H4 (cell line): ENCODE measurements around the gene TOM1. TPM values are rescaled to one million over a fixed set of nuclear protein-coding genes. Genes with fewer than 3 reads are reported as not detected.

Experiments
- DNase-seq: peaks from one replicate; pipeline ENCODE4 v3.0.0-alpha.2; 2015; ENCODE audit warnings: low spot score
- total RNA-seq: library from RNA; depleted of rRNA; stranded (reverse); fragments of >200 nt; shearing (Covaris generic); gene quantifications from 2 replicates; pipeline ENCODE4 v1.2.3, GENCODE V29; 2014

Gene TOM1
- total RNA-seq, 1 experiment from 2014 or later = 29.8 TPM

DNA sequence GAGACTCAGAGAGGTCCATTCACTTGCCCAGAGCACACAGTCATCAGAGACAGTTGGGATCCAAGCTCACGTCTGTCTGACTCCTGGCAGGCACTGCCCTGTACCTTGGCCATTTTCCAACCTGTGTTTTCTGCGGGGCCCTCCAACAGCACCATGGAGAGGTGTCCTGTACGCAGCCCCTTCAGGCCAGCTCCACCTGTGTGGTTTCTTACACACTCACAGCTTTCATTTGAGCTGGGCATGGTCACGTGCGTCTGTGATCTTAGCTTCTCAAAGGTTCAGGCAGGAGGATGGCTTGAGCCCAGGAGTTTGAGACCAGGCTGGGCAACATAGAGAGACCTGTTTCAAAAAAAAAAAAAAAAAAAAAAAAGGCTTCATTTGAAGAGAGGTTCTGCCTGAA lies 24.4 kb downstream of the TOM1 start:
- no peak for DNase-seq

- no peak for DNase-seq
These were observed 25.1 kb downstream of the TOM1 start for GRCh38 chr22:35324762-35325161.

DNA sequence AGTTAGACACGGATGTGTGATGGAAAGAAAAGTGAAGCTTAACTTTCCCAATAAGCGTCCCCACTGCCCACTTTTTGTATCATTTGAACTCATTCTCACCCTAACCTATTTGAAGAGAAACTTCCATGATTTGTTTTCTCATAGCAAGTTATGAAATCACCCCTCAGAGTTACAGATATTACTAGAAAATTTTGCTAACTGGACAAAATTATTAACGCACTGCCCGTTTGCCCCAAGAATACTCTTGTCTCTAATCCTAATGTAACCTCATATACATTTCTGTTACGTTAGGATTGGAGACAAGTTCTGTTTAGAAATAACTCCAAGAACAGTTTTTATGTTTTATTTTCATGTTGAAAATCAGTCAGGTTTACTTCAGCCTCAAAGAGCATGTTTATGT lies 25.5 kb downstream of the TOM1 start:
- DNase-seq = no peak

GRCh38 chr22:35326854-35327562 lies 27.3 kb downstream of the TOM1 start:
- DNase-seq = no peak

DNA sequence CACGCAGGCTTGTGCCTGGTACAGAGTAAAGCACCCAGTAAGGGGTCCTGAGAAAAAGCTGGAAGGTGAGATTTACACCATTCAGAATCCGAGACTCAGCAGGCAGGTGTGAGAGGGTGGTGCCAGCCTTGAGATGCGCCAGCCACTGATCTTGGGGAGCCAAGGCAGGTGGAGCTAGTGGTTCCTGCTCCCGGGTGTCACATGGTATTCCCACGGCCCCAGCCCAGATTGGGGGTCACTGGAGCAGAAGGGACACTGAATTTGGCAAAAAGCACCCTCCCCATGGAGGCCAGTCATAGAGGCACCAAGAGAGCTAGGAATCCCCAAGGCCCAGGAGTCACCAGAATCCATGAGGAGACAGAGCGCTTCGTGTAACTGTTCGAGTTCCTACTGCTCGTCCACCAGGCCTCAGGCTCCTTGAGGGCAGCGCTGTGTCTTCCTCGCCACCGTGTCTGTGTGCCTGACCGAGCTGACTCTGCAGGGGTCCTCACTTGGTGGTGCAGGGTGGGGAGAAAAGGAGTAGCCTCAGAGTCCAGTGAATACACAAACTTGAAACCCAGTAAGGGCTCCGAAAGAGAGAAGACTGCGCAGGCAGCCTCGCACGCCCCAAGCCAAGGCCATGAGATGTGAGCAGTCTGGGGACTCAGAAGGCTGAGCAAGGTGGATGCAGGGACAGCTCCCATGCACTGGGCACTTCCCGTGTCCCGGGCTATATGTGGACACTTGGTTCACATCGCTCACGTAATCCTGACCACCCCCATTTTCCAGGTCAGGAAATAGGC lies 28.2 kb downstream of the TOM1 start:
- DNase-seq = no peak

- no peak for DNase-seq
These were observed 28.8 kb downstream of the TOM1 start for GRCh38 chr22:35328472-35328885.

DNA sequence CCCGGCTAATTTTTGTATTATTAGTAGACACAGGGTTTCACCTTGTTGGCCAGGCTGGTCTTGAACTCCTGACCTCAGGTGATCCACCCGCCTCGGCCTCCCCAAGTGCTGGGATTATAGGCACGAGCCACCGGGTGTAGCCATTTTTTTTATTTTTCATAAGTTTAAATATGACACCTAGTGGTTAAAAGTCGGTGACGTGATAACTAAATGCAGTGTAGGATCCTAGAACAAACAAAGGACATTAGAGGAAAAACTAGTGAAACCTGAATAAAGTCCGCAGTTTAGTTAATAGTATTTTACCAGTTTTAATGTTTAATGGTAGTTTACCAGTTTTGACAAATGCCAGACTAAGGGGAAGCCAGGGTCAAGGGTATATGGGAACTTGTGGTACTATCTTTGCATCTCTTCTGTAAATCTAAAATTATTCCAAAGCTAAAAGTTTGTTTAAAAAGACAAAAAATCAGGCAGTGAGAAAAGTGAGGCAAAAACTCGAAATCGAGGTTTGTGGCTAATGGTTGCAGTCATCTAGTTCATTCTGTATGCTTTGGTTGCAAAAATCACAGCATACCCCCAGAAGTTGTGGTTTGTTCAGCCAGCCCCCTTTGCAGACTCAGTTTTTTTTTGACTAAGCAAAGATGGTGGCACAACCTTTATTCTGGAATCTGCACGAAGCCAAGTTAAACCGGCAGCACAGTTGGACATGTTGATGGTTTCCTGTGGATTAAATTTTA lies 29.6 kb downstream of the TOM1 start:
- no peak for DNase-seq

- peak; percentile 35 for DNase-seq
These were observed 30.7 kb downstream of the TOM1 start for GRCh38 chr22:35330258-35330861.

- DNase-seq = no peak
These were observed 32.6 kb downstream of the TOM1 start for GRCh38 chr22:35332278-35332677.

GRCh38 chr22:35333220-35333619 lies 33.5 kb downstream of the TOM1 start:
- DNase-seq = no peak

- DNase-seq = no peak
These were observed 34.3 kb downstream of the TOM1 start for GRCh38 chr22:35334004-35334403.

DNA sequence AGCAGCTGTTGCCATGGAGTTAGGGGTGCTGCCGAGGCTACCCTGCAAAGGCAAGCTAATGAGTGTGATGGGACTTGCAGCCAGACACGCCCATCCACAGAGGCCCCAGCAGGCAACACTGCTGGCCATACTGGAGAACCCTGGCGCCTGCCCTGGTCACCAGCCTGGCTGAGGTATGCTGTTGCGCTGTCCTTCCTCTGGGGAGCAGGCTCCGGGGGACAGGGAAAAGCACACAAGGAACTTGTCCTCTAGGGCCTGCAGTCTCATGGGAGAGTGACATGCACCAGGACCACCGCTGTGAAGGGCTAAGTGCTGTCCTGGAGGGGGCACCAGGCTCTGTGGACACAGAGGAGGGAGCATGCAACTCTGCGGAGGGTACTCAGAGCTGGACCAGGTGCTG lies 35.8 kb downstream of the TOM1 start:
- no peak for DNase-seq

- DNase-seq = no peak
These were observed 36.5 kb downstream of the TOM1 start for GRCh38 chr22:35335936-35336781.

DNA sequence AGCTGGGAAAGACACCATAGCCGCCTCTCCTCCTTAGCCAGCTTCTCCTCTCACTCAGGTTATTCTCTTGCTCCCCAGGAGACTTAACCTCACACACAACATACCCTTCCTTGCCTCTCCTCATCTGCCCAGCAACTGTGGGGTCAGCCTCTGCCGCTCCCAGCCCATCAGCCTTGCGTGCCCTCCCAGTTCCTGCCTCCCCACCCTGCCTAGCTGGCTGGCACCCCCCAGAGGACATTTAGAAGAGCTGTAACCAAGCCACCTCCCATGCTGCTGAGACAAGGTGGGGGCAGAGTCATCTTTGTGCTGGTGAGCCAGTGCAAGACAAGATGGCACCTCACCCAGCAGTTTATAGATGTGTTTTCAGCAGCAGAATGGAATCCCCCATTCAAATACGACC lies 38.2 kb downstream of the TOM1 start:
- no peak for DNase-seq

- no peak for DNase-seq
These were observed 41.6 kb downstream of the TOM1 start for GRCh38 chr22:35341090-35341874.

GRCh38 chr22:35342390-35342789 lies 42.7 kb downstream of the TOM1 start:
- DNase-seq = no peak

- no peak for DNase-seq
These were observed 44.2 kb downstream of the TOM1 start for GRCh38 chr22:35343664-35344550.

DNA sequence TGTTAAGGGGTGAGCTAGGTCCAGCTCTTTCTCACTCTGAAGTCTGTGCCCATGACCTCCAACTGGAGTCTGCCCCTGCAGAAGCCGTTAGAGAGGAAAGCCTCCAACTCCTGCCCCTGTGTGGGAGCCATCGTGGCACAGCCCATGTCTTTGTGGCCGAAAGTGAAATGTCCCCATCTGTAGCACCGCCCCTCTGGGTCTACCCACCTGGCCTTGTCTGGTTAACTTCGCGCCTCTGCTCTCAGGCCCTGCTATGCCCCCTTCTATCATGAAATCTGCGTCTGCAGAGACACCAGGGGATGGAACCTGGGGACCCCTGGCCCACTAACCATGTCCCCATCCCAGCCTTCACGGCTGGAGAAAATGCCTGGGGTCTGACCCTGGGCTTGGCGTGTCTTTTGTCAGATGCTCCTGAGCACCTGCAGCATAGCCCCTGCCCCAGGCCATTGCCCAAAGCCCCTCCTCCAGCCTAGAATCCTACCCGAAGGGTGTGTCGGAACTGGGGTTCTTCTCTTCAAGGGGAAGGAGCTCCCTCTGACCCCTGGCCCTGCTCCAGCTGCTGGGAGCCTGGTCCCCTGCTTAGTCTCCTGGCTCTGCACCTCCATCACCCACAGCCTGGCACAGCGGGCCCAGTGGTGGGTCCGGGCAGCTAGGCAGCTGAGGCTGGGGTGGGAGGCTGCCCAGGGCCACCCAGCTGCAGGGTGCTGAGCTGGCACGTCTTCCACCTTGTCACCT lies 45.4 kb downstream of the TOM1 start:
- no peak for DNase-seq
